Measurements from ENCODE around the gene DGKI.

The DGKI gene

DNA sequence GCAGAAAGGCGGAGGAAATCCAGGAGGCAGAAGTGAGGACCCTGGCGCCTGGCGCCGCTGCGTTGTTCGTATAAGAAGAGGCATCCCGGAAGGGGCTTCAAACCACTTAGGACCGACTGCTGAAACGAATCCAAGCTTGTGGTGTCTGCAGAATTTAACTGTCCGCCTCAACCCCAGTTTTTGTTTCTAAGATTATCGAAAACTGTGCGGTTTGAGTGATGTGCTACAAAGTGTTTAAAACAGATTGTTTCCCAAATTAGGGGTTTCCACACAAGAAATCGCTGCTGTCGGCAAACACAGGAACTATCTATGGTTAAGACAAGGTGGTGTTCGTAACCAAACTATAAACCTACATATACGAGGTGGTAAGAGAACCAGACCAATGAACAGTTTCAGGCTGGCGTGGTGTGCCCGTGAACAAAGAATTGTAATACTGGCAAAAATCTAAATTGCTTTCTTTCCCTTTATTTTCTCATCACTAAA, 835 bp upstream of the DGKI start:
- DNase-seq (ENCODE audit: low read depth), result no peak
- TF ChIP-seq, protein P1, sequence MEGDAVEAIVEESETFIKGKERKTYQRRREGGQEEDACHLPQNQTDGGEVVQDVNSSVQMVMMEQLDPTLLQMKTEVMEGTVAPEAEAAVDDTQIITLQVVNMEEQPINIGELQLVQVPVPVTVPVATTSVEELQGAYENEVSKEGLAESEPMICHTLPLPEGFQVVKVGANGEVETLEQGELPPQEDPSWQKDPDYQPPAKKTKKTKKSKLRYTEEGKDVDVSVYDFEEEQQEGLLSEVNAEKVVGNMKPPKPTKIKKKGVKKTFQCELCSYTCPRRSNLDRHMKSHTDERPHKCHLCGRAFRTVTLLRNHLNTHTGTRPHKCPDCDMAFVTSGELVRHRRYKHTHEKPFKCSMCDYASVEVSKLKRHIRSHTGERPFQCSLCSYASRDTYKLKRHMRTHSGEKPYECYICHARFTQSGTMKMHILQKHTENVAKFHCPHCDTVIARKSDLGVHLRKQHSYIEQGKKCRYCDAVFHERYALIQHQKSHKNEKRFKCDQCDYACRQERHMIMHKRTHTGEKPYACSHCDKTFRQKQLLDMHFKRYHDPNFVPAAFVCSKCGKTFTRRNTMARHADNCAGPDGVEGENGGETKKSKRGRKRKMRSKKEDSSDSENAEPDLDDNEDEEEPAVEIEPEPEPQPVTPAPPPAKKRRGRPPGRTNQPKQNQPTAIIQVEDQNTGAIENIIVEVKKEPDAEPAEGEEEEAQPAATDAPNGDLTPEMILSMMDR (conservative IDR thresholded peaks at IDR 0.05; ENCODE audit: low read length), result no peak
- H3K4me3 ChIP-seq (ENCODE audit: low read length), result peak overlapping the region; percentile 65

DNA sequence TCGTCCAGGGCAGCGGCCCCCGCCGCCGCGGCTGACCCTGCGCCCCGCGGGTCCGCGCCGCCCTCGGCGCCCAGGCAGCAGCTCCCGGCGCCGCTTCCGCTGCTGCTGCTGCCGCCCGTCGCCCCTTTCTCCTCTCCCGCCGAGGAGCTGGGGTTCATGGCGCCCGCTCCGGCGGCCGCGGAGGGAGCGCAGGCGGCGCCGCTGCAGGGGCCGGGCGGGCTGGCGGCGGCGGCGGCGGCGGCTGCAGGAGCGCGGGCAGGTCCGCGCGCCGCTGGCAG, 286 bp downstream of the DGKI start:
- no peak for DNase-seq (ENCODE audit: low read depth)
- TF ChIP-seq, protein P1 (conservative IDR thresholded peaks at IDR 0.05; ENCODE audit: low read length), result no peak
- H3K4me3 ChIP-seq (ENCODE audit: low read length), result peak overlapping the region; percentile 65

DNA sequence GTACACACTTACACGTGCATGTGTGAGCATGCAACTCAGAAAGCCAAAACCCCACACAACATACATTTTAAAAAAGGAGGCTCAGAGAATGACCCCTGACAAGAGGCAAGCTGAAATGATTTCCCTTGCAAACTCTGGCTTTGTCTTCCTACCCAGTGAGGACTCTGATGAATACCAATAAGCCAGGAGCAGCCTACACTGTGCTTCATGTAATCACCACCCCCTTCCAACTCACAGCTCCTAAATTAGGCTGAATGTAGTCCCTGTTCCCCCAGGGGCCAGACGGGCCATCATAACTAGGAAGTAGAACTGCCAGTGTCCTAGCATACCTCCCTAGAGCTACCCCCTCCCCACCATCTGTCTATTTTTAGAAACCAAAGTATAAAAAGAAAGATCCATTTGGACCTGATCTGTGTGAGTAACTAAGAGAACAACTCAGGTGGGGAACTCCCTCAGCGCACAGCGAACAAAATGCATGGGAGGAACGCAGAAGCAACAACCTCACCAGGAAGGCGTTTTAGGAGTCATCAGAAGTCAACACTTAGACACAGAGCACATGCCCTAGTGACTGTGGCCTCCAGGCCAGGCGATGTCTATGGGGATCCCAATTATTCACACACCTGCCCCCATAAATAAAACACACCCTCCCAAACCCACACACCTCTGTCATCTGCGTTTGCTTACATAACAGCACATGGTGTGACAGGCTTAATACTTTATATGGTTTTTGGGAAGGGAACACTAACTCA, 1.9 kb downstream of the DGKI start:
- DNase-seq (ENCODE audit: low read depth), result no peak
- H3K4me3 ChIP-seq (ENCODE audit: low read length), result no peak overlapping the region
- TF ChIP-seq, protein P1 (conservative IDR thresholded peaks at IDR 0.05; ENCODE audit: low read length), result no peak

DNA sequence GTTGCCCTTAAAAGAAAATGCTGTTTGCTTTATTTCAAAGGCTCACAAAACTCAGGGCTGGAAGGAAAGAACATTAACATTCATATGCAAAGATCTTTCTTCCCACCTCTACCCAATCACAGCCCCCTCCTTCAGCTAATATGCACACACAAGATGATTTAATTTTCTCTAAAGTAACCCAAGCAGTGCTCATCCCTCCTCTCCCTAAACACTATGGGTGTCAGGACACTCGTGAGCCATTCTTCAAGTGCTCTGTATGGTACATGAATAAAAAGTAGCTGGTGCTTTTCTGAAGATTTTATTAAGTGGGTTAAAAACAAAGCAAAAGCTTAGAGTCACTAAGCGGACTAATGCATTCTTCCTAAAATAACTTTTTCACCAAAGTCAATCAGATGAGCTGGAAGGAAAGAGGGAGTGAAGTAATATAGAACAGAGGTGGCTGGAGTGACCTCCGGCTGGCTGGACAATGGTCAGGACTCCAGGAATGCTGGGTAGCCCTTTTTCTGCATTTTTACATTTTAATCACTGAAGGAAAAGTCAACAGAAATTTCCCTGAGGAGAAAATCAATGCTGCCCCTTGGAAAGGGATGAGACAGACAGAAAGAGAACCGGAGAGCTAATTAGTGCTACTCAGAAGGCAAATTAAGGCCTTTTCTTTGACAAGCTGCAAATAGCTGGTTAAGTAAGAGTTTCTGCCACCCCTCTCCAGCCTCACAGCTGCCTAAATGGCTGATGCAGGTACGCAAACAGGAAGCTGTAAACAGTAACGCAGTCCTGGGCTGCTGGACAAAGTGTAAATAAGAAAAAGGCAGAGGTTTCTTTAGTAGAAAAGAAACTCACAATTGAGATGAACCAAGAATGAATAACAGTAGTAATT, 6.6 kb downstream of the DGKI start:
- DNase-seq (ENCODE audit: low read depth), result no peak
- TF ChIP-seq, protein P1 (conservative IDR thresholded peaks at IDR 0.05; ENCODE audit: low read length), result no peak
- H3K4me3 ChIP-seq (ENCODE audit: low read length), result no peak overlapping the region

DNA sequence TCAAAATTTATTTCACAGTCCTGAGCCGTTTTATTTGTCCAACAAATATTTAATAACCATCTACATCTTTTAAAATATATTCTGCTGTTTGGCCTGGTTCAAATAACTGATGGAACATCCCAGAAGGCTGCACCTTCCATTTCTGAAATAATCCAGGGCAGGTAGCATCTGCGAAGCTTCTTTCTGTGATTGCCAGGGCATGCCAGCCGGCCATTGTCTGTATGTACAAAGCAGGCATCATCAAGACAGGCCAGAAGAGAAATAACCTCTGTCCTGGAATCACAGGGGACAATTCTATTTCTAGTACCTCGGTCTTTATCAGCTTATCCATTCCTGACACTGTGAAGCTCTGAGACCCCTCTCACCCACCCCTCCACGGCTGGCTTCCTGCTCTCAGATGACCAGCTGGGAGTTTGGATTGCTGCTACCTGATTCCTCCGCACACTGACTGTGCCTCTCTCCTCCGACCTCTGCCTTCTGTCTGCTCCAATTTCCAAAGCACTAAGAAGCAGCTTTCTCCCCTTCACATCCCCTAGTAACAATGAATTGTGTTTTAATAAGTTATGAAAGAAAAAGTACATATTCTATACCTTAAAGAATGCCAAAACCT, 8.0 kb downstream of the DGKI start:
- TF ChIP-seq, protein P1 (conservative IDR thresholded peaks at IDR 0.05; ENCODE audit: low read length), result no peak
- no peak for DNase-seq (ENCODE audit: low read depth)
- no peak overlapping the region for H3K4me3 ChIP-seq (ENCODE audit: low read length)

DNA sequence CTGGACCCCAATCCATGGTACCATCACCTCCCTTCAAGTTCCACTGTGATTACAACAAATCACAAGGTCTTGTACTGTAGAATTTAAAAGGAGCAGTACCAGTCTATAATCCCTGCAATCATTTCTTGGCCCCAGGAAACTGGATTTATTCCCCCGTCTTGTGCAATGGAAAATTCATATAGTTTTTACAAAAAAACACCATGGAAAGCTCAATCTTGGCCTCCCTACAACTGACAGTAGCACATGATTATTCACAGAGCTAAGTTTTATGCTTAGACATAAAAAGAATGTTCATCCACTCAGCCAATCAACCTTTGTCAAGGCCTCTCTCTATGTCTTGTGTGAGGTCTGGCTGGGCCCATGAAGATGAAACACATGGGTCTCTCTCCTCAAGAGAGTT, 10.2 kb downstream of the DGKI start:
- TF ChIP-seq, protein P1 (conservative IDR thresholded peaks at IDR 0.05; ENCODE audit: low read length), result no peak
- DNase-seq (ENCODE audit: low read depth), result no peak
- no peak overlapping the region for H3K4me3 ChIP-seq (ENCODE audit: low read length)
